Neuronal stem cell (in vitro differentiated cells): ENCODE data around the gene CPSF2.

Source experiments
- DNase-seq: peaks from one replicate; pipeline ENCODE4 v3.0.0-alpha.2; 2013; ENCODE audit warnings: low spot score
- H2AFZ ChIP-seq: one replicate; pipeline ENCODE4 v1.6.1; 2013; ENCODE audit warnings: mild to moderate bottlenecking, low read length, inconsistent platforms
- H2AK5ac ChIP-seq: 2 replicates; pipeline ENCODE4 v1.6.1; 2013; ENCODE audit warnings: low read depth, mild to moderate bottlenecking, inconsistent platforms, low read length, moderate library complexity, mixed read lengths
- H2BK120ac ChIP-seq: 2 replicates; pipeline ENCODE4 v1.6.1; 2013; ENCODE audit warnings: low read depth, mild to moderate bottlenecking, inconsistent platforms, low read length, moderate library complexity, mixed read lengths
- H2BK12ac ChIP-seq: one replicate; pipeline ENCODE4 v1.6.1; 2013; ENCODE audit warnings: low read length, inconsistent platforms
- H2BK15ac ChIP-seq: 2 replicates; pipeline ENCODE4 v1.6.1; 2013; ENCODE audit warnings: mild to moderate bottlenecking, low read length, inconsistent platforms, mixed read lengths
- H2BK5ac ChIP-seq: one replicate; pipeline ENCODE4 v1.6.1; 2013; ENCODE audit warnings: inconsistent platforms, mild to moderate bottlenecking, low read length, moderate library complexity
- H3K14ac ChIP-seq: one replicate; pipeline ENCODE4 v1.6.1; 2013; ENCODE audit warnings: low read length, inconsistent platforms
- H3K18ac ChIP-seq: 2 replicates; pipeline ENCODE4 v1.6.1; 2013; ENCODE audit warnings: low read length, inconsistent platforms
- H3K23ac ChIP-seq: 2 replicates; pipeline ENCODE4 v1.6.1; 2013; ENCODE audit warnings: low read depth, mild to moderate bottlenecking, mixed read lengths, low read length, inconsistent platforms; ENCODE audit not compliant: poor library complexity
- H3K27ac ChIP-seq: replicated peaks from 3 replicates; pipeline ENCODE4 v1.5.1; 2013; ENCODE audit warnings: low read length, inconsistent platforms
- H3K27me3 ChIP-seq, 3 experiments: 2 replicates each; pipeline ENCODE4 v1.6.1; 2013; ENCODE audit warnings: low read length in 3 of 3, mild to moderate bottlenecking in 2 of 3, inconsistent platforms in 1 of 3, low read depth in 1 of 3, mixed read lengths in 1 of 3, moderate library complexity in 1 of 3; ENCODE audit not compliant: control insufficient read depth in 3 of 3, insufficient read depth in 3 of 3
- H3K36me3 ChIP-seq, 2 donors: replicated peaks in 1 of 2; 2 replicates each; pipeline ENCODE4 v1.6.1; 2013; ENCODE audit warnings: low read length in 2 of 2; ENCODE audit not compliant: control insufficient read depth in 2 of 2, insufficient read depth in 2 of 2
- H3K4ac ChIP-seq: 2 replicates; pipeline ENCODE4 v1.6.1; 2013; ENCODE audit warnings: inconsistent platforms, mild to moderate bottlenecking, low read length, moderate library complexity
- H3K4me1 ChIP-seq, 2 donors: 1 replicate in 1 of 2; 2 replicates in 1 of 2; pipeline ENCODE4 v1.6.1; 2013; ENCODE audit warnings: low read length in 2 of 2, low read depth in 1 of 2; ENCODE audit not compliant: control insufficient read depth in 2 of 2, insufficient read depth in 1 of 2
- H3K4me2 ChIP-seq: one replicate; pipeline ENCODE4 v1.6.1; 2013; ENCODE audit warnings: mild to moderate bottlenecking, low read length, inconsistent platforms; ENCODE audit not compliant: insufficient read depth, poor library complexity, severe bottlenecking
- H3K4me3 ChIP-seq, 2 donors: 2 replicates each; pipeline ENCODE4 v1.5.1; 2013; ENCODE audit warnings: low read length in 2 of 2, mild to moderate bottlenecking in 2 of 2, inconsistent platforms in 1 of 2, moderate library complexity in 1 of 2
- H3K79me1 ChIP-seq: one replicate; pipeline ENCODE4 v1.6.1; 2013; ENCODE audit warnings: low read depth, mild to moderate bottlenecking, inconsistent platforms, low read length, moderate library complexity
- H3K9ac ChIP-seq: one replicate; pipeline ENCODE4 v1.6.1; 2013; ENCODE audit warnings: mild to moderate bottlenecking, low read depth, low read length, inconsistent platforms; ENCODE audit not compliant: poor library complexity
- H3K9me3 ChIP-seq, 2 donors: replicated peaks in 1 of 2; 2 replicates each; pipeline versions ENCODE3 to v1.6.1; 2013; ENCODE audit warnings: low read length in 2 of 2, mild to moderate bottlenecking in 2 of 2, inconsistent platforms in 1 of 2, low read depth in 1 of 2, mixed read lengths in 1 of 2, moderate library complexity in 1 of 2; ENCODE audit not compliant: control insufficient read depth in 2 of 2, insufficient read depth in 1 of 2
- H4K8ac ChIP-seq: one replicate; pipeline ENCODE4 v1.6.1; 2013; ENCODE audit warnings: low read depth, mild to moderate bottlenecking, inconsistent platforms, low read length, moderate library complexity
- H4K91ac ChIP-seq: one replicate; pipeline ENCODE4 v1.6.1; 2013; ENCODE audit warnings: low read length, low read depth, mild to moderate bottlenecking, inconsistent platforms; ENCODE audit not compliant: poor library complexity
- WGBS, 2 donors: extraction: QIAGEN DNeasy Blood & Tissue Kit; methylation state at CpG; one replicate each; pipeline ENCODE4 v1.1.7; 2013; ENCODE audit warnings: missing lambda C conversion rate in 2 of 2, mixed read lengths in 1 of 2; ENCODE audit not compliant: insufficient read length in 2 of 2, insufficient replicate concordance in 1 of 2; ENCODE audit errors: extremely low coverage in 2 of 2; 5-methylcytosine and 5-hydroxymethylcytosine counted together

Gene CPSF2

GRCh38 chr14:92121207-92121669 lies 531 bp upstream of the CPSF2 start:
- no peak overlapping the region for H2BK120ac ChIP-seq
- peaks cover 4% of the 10 kb centered on the region for H3K79me1 ChIP-seq
- H3K36me3 ChIP-seq, result peaks cover 4 to 67% of the 10 kb centered on the region in 2 donors
- peak overlapping the region; percentile 43 for H3K4me2 ChIP-seq
- H3K4ac ChIP-seq, result no peak overlapping the region
- peak overlapping the region; percentile 89 for H3K14ac ChIP-seq
- peak overlapping the region; percentile 97 for H2AFZ ChIP-seq
- H4K8ac ChIP-seq, result no peak overlapping the region
- H3K9me3 ChIP-seq, result no peaks in the 10 kb centered on the region
- peak overlapping the region; percentile 51 for H3K27ac ChIP-seq
- H2BK15ac ChIP-seq, result no peak overlapping the region
- peak overlapping the region; percentile 5 for H3K23ac ChIP-seq
- peak overlapping the region; percentile 40 for H2BK5ac ChIP-seq
- peak overlapping the region; percentile 97 for H3K18ac ChIP-seq
- H2BK12ac ChIP-seq, result no peak overlapping the region
- no peak overlapping the region for H4K91ac ChIP-seq
- H3K9ac ChIP-seq, result peak overlapping the region; percentile 91
- H3K4me3 ChIP-seq, result peak overlapping the region; percentile 86 to 88
- peak; percentile 20 for DNase-seq
- peaks cover 2% of the 10 kb centered on the region in 2 donors for H3K4me1 ChIP-seq
- WGBS, 2 donors, result no CpG with 5 or more reads among the region's 36 CpGs
- no peaks in the 10 kb centered on the region for H3K27me3 ChIP-seq
- no peak overlapping the region for H2AK5ac ChIP-seq

- Histone ChIP-seq H3K9me3 (no peaks in the 10 kb centered on the region), H2BK12ac (no peak overlapping the region), H3K4me2 (peak overlapping the region; percentile 68), H3K27me3 (no peaks in the 10 kb centered on the region), H3K4me3 (peak overlapping the region; percentile 86 to 88), H3K4ac (no peak overlapping the region), H3K18ac (peak overlapping the region; percentile 92), H2BK120ac (no peak overlapping the region), H3K27ac (peak overlapping the region; percentile 83), H3K4me1 (peaks cover 2% of the 10 kb centered on the region in 2 donors), H2AFZ (peak overlapping the region; percentile 97), H3K79me1 (peaks cover 4% of the 10 kb centered on the region), H3K36me3 (peaks cover 5 to 68% of the 10 kb centered on the region in 2 donors), H2AK5ac (peak overlapping the region; percentile 58), H2BK5ac (peak overlapping the region; percentile 40), H3K14ac (peak overlapping the region; percentile 10), H4K91ac (no peak overlapping the region), H2BK15ac (no peak overlapping the region), H4K8ac (no peak overlapping the region), H3K23ac (peak overlapping the region; percentile 5), H3K9ac (peak overlapping the region; percentile 95)
- WGBS, 2 donors, result no CpG with 5 or more reads among the region's 22 CpGs
- peak; percentile 37 for DNase-seq
Observed at GRCh38 chr14:92122351-92122677, 545 bp downstream of the CPSF2 start.

- Histone ChIP-seq H3K14ac (no peak overlapping the region), H3K36me3 (peaks cover 8 to 68% of the 10 kb centered on the region in 2 donors), H2BK15ac (no peak overlapping the region), H3K9me3 (no peaks in the 10 kb centered on the region), H2AFZ (peak overlapping the region; percentile 97), H4K8ac (no peak overlapping the region), H3K4me3 (peak overlapping the region; percentile 86 to 88), H2AK5ac (peak overlapping the region; percentile 10), H3K18ac (no peak overlapping the region), H2BK12ac (no peak overlapping the region), H3K4me1 (peaks cover 2% of the 10 kb centered on the region in 2 donors), H3K79me1 (peaks cover 4% of the 10 kb centered on the region), H3K27me3 (no peaks in the 10 kb centered on the region), H3K4me2 (peak overlapping the region; percentile 68), H3K4ac (no peak overlapping the region), H3K23ac (no peak overlapping the region), H2BK120ac (no peak overlapping the region), H4K91ac (no peak overlapping the region), H3K9ac (no peak overlapping the region), H2BK5ac (no peak overlapping the region), H3K27ac (no peak overlapping the region)
- no CpG with 5 or more reads among the region's 9 CpGs for WGBS, 2 donors
- DNase-seq, result no peak
Observed at GRCh38 chr14:92122761-92123160, 992 bp downstream of the CPSF2 start.

GRCh38 chr14:92134456-92134855 lies 12.7 kb downstream of the CPSF2 start:
- Histone ChIP-seq H2AFZ (no peak overlapping the region), H2AK5ac (no peak overlapping the region), H3K23ac (no peak overlapping the region), H3K4me3 (no peak overlapping the region), H4K91ac (no peak overlapping the region), H3K18ac (no peak overlapping the region), H3K79me1 (no peaks in the 10 kb centered on the region), H3K14ac (no peak overlapping the region), H3K36me3 (peaks cover 17 to 99% of the 10 kb centered on the region in 2 donors), H2BK12ac (no peak overlapping the region), H3K4me2 (no peak overlapping the region), H2BK15ac (no peak overlapping the region), H4K8ac (no peak overlapping the region), H3K4ac (no peak overlapping the region), H3K9ac (no peak overlapping the region), H3K27ac (no peak overlapping the region), H2BK120ac (no peak overlapping the region), H3K4me1 (no peaks in the 10 kb centered on the region), H2BK5ac (no peak overlapping the region), H3K9me3 (no peaks in the 10 kb centered on the region), H3K27me3 (no peaks in the 10 kb centered on the region)
- WGBS, 2 donors, result no CpG with 5 or more reads among the region's 1 CpG
- DNase-seq, result no peak
